Ishikawa (cell line): Measurements from ENCODE around the gene FAIM2.

Experiments used
- CEBPB ChIP-seq: IDR thresholded peaks from 2 replicates; pipeline ENCODE4 v1.6.1; 2012
- CREB1 ChIP-seq: IDR thresholded peaks from 2 replicates; pipeline ENCODE4 v1.6.1; 2012; ENCODE audit warnings: low read depth
- EGR1 ChIP-seq: IDR thresholded peaks from 2 replicates; pipeline ENCODE4 v1.6.1; 2012
- EP300 ChIP-seq: IDR thresholded peaks from 2 replicates; pipeline ENCODE4 v1.6.1; 2012; ENCODE audit warnings: borderline replicate concordance
- FOXM1 ChIP-seq: IDR thresholded peaks from 2 replicates; pipeline ENCODE4 v1.6.1; 2012; ENCODE audit warnings: low read depth, borderline replicate concordance
- MAX ChIP-seq: IDR thresholded peaks from 2 replicates; pipeline ENCODE4 v1.6.1; 2012
- NFIC ChIP-seq: IDR thresholded peaks from 2 replicates; pipeline ENCODE4 v1.6.1; 2012
- RAD21 ChIP-seq: IDR thresholded peaks from 2 replicates; pipeline ENCODE4 v1.6.1; 2012; ENCODE audit warnings: low read depth
- TAF1 ChIP-seq: IDR thresholded peaks from 2 replicates; pipeline ENCODE4 v1.6.1; 2012; ENCODE audit warnings: low read depth, mild to moderate bottlenecking
- TCF12 ChIP-seq: IDR thresholded peaks from 2 replicates; pipeline ENCODE4 v1.6.1; 2012; ENCODE audit warnings: low read depth
- TEAD4 ChIP-seq: IDR thresholded peaks from 2 replicates; pipeline ENCODE4 v1.6.1; 2012
- YY1 ChIP-seq: IDR thresholded peaks from 2 replicates; pipeline ENCODE4 v1.6.1; 2012; ENCODE audit warnings: low read depth
- ZBTB7A ChIP-seq: IDR thresholded peaks from 2 replicates; pipeline ENCODE4 v1.6.1; 2012; ENCODE audit warnings: low read depth
- TF ChIP-seq, protein P1 (sequence below): IDR thresholded peaks from 2 replicates; pipeline ENCODE4 v1.6.1; 2012
- TF ChIP-seq, protein P2 (sequence below): IDR thresholded peaks from 2 replicates; pipeline ENCODE4 v1.6.1; 2012; ENCODE audit warnings: low read depth, mild to moderate bottlenecking

FAIM2 gene

DNA sequence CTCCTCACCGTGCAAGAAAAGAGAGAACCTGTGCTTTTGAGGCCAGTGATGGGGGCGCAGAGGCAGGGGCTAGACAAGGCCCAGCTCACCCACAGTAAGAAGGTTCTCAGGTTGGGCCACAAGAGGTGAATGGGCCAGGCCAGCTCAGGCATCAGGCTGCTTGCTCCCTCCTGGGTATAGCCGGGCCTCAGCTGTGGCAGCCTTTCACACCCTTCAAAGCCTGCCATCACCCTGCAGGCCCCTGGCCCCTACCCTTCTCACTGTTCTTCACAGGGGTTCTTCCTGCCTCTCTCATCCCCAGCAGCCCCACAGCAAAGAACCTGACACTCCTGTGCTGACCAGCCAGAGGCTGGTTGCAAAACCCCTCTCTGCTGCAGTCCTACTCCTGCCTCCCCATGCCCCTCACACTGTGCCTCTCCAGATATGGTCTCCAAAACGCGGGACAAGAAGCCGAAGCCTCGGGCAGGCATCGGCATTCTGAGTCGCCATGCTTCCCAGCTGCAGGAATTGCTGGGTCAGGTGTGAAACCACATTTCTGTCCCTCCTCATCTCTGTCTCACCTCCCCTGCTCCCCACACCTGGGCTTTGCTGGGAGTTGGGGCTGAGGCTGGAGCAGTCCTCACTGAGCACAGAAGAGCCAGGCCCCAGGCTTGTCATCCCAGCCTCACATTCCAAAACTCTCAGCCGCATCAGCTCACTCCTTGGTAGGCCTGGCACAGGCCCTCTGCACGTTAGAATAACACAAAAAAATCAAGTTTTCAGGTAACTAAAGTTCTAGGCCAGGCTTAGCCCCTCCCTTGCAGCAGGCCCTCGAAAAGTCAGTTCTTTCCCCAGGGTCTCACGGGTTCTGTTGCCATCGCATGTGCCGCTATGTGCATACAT, 6.9 kb upstream of the FAIM2 start:
- TF ChIP-seq MAX (0 out of 2 replicates have a peak, but pooled peaks have one; percentile 14), EGR1 (no peak)

GRCh38 chr12:49909826-49910225, 6.1 kb upstream of the FAIM2 start:
- no peak for TF ChIP-seq TEAD4
- peak; percentile 50; the same call in 1 of the 2 replicates for TF ChIP-seq YY1
- TF ChIP-seq MAX, result peak; percentile 100
- 0 out of 2 replicates have a peak, but pooled peaks have one; percentile 37 for TF ChIP-seq NFIC
- no peak for TF ChIP-seq CREB1
- no peak for TF ChIP-seq TAF1
- TF ChIP-seq EP300, result 0 out of 2 replicates have a peak, but pooled peaks have one; percentile 36
- peak; percentile 96 for TF ChIP-seq EGR1
- TF ChIP-seq, protein P1, sequence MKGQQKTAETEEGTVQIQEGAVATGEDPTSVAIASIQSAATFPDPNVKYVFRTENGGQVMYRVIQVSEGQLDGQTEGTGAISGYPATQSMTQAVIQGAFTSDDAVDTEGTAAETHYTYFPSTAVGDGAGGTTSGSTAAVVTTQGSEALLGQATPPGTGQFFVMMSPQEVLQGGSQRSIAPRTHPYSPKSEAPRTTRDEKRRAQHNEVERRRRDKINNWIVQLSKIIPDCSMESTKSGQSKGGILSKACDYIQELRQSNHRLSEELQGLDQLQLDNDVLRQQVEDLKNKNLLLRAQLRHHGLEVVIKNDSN, result no peak

- TF ChIP-seq ZBTB7A (no peak), CREB1 (no peak), EGR1 (no peak), FOXM1 (no peak), CEBPB (no peak), NFIC (no peak), YY1 (no peak), TCF12 (no peak), EP300 (no peak), TEAD4 (no peak), MAX (no peak), TAF1 (no peak; the same call in 1 of the 2 replicates), RAD21 (no peak)
- TF ChIP-seq, protein P1, result no peak
- TF ChIP-seq, protein P2, sequence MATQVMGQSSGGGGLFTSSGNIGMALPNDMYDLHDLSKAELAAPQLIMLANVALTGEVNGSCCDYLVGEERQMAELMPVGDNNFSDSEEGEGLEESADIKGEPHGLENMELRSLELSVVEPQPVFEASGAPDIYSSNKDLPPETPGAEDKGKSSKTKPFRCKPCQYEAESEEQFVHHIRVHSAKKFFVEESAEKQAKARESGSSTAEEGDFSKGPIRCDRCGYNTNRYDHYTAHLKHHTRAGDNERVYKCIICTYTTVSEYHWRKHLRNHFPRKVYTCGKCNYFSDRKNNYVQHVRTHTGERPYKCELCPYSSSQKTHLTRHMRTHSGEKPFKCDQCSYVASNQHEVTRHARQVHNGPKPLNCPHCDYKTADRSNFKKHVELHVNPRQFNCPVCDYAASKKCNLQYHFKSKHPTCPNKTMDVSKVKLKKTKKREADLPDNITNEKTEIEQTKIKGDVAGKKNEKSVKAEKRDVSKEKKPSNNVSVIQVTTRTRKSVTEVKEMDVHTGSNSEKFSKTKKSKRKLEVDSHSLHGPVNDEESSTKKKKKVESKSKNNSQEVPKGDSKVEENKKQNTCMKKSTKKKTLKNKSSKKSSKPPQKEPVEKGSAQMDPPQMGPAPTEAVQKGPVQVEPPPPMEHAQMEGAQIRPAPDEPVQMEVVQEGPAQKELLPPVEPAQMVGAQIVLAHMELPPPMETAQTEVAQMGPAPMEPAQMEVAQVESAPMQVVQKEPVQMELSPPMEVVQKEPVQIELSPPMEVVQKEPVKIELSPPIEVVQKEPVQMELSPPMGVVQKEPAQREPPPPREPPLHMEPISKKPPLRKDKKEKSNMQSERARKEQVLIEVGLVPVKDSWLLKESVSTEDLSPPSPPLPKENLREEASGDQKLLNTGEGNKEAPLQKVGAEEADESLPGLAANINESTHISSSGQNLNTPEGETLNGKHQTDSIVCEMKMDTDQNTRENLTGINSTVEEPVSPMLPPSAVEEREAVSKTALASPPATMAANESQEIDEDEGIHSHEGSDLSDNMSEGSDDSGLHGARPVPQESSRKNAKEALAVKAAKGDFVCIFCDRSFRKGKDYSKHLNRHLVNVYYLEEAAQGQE, result no peak
These were observed 5.7 kb upstream of the FAIM2 start for GRCh38 chr12:49909356-49909755.

GRCh38 chr12:49907352-49907751, 3.7 kb upstream of the FAIM2 start:
- TF ChIP-seq RAD21 (no peak), TCF12 (no peak), NFIC (no peak), MAX (no peak), EGR1 (no peak), CREB1 (no peak)

DNA sequence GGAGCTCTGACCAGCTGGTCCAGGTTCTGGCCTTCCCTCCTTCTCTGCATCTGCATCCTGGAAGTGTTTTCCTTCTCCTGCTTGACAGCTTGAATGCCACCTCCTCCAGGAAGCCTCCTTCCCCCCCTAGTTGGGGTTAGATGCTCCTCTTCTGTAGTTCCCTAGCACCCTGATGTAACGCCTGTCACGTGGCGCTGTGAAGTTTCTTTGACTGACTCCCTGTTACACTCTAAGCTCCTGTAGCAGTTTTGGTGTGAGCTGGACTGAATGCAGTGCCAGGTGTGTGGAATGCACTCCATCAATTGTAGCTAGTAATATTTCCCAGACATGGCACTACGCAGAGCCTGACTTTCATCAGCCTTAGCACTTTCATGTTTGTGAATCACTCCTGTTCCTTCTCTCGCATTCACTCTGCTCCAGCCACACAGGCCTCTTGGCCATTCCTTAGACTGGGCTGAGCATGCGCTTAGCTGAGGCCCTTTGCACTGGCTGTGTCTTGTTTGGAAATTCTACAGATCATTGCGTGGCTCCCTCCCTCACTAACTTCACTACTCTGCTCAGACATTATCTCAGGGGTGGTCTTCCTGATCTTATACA, 2.1 kb upstream of the FAIM2 start:
- TF ChIP-seq, protein P1, result no peak
- no peak for TF ChIP-seq NFIC
- no peak for TF ChIP-seq EGR1
- TF ChIP-seq TEAD4, result no peak
- no peak for TF ChIP-seq MAX
- TF ChIP-seq TCF12, result no peak
- TF ChIP-seq YY1, result no peak
- no peak for TF ChIP-seq CEBPB
- no peak for TF ChIP-seq TAF1
- no peak for TF ChIP-seq RAD21
- TF ChIP-seq ZBTB7A, result no peak
- TF ChIP-seq, protein P2, result no peak
- TF ChIP-seq CREB1, result no peak
- no peak for TF ChIP-seq EP300
- no peak for TF ChIP-seq FOXM1
